NCI-H82 (cell line): ENCODE measurements around the gene CDKL1.
"Not testable (repeated sequence)": the region's sequence is repeated elsewhere in the genome, so short reads cannot be mapped to it uniquely, and the experiment has no call there.

Experiments
- DNase-seq: peaks from one replicate; lab custom pipeline; 2025; lab: John Stamatoyannopoulos, UW

The CDKL1 gene

DNA sequence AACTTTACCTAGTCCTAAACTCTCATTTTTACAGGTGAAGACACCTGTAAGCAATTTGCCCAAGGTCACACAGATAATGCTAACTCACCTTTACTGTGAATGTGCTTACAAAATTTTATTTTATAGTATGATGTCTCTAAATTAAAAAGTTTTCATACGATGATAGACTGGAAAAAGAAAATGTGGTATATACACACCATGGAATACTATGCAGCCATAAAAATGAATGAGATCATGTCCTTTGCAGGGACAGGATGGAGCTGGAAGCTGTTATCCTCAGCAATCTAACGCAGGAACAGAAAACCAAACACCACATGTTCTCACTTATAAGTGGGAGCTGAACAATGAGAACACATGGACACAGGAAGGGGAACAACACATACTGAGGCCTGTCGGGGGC is 40.4 kb downstream of the CDKL1 start:
- DNase-seq, result not testable (repeated sequence)

GRCh38 chr14:50355692-50356091 is 41.0 kb downstream of the CDKL1 start:
- no peak for DNase-seq

DNA sequence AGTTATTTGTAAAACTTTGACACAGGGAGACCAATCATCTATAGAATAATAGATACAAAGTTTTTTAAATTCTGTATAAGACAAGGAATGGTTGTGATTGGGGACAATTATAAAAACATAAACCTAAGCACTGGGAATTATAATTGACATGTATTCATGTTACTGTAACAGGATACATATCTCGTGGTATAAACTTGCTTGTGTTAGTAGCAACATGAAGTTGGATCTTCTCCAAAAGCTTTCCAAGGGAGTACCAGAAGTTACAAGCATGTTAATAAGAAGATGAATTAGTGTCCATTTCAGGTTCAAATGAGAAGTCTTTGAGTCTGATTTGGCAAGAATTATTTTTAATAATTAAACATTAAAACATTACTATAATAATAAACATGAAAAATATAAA is 42.2 kb downstream of the CDKL1 start:
- DNase-seq, result no peak

DNA sequence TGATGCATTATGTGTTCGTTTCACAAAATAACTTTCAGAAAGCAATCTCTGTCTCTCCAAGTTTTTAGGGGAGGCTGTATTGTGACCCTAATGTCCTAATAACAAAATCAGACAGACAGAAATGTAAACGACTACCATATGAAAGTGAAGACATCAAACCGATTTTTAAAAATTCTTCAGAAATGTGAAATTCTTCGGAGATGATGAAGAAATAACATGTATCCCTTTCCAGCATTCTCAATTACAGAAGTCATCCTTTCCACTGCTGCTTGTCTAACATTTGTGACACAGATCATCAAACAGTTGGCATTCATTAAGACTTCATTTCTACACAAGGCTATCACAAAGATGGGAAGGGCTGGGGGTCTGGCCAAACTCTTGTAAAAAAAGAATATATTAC is 43.6 kb downstream of the CDKL1 start:
- no peak for DNase-seq

- DNase-seq, result no peak
Measured at GRCh38 chr14:50352584-50352983, 44.1 kb downstream of the CDKL1 start.

DNA sequence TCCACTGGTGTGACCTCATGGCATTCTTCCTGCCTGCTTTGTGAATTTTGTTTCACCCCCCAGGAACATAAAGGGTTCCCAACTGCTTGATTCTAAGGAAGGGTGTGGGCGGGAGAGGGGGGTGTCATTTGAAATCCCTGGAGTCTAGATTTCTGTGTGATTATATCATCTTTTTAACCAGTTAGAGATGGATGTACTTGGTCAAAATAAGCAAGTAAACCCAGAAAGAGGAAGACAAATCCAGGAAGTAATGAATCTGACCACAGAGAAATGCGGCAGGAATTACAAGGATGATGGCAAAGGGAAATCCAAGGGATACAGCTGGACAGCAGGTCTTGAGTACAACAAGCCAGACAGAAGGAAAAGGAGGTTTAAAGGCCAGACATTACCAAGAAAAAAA is 45.7 kb downstream of the CDKL1 start:
- no peak for DNase-seq

DNA sequence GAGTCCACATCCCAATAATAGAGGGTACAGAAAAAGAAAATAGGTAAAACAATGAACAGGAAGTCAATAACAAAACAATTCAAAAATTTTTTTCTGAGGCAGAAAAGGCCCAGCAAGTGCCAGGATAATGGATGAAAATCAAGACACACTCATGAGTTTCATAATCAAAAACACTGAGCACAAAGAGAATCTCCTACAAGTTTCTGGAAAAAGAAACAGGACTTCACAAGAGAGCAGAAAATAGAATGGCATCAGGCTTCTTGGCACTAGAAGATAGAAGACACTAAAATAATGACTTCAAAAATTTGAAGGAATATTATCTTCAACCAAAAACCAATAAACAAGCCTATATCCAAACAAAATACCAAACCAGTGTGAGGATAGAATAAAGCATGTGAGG is 47.7 kb downstream of the CDKL1 start:
- no peak for DNase-seq

GRCh38 chr14:50347521-50347920 is 49.2 kb downstream of the CDKL1 start:
- peak; percentile 15 for DNase-seq

DNA sequence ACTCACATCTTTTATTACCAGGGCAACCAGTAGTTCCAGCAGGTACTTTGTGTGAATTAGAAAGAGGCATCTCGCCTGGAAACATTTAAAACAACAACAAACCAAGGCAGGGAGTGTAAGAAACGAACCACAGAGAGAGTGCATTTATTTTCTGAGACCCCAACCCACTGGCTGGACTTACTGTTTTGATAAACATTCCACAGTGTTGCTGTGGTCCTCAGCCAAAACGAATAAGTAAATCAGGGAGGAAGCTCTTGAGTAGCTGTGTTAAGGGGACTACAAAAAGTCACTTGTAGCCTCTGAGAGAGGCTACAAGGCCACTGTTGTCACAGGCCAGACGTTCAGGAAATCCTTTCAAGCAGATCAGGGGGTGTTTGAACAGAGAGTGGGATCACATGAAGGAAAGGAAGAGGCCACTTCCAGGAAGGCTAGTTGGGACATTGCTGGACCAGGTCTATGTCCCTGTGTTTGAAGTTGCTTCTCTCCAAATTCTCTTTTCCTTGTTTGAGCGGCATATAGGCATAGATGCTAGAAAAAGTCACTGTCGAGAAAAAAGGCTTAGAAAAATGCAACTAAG is 50.7 kb downstream of the CDKL1 start:
- peak; percentile 12 for DNase-seq

DNA sequence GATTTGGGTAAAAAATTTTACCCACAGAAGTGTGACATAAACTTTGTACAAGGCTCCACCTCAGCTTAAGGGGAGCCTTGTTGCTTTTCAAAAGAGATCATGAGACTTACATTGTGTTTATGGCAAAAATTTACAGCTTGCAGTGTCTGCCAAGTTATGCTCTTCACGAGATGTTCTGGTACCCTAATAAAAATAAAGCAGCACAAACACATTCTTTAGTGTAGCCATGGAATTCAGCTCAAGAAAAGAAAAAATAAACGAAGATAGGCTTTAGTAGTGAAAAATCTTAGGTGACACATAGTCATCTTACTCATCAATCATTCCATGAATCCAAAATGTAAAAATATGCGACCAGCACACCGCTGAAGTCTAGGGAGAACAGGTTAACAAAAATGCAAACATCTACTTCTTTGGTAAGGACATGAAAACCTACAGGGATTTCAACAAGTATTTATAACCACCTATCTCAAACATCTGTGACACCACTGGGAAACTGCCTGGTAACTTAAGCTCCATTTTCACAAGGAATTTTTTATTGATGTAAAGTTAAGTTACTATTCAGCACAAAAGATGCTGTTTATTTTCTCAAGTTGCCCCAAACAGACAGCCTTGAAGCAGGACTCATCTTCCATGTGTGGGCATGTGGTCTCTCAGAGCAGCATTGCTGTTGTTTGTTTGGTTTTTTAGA is 51.7 kb downstream of the CDKL1 start:
- no peak for DNase-seq

DNA sequence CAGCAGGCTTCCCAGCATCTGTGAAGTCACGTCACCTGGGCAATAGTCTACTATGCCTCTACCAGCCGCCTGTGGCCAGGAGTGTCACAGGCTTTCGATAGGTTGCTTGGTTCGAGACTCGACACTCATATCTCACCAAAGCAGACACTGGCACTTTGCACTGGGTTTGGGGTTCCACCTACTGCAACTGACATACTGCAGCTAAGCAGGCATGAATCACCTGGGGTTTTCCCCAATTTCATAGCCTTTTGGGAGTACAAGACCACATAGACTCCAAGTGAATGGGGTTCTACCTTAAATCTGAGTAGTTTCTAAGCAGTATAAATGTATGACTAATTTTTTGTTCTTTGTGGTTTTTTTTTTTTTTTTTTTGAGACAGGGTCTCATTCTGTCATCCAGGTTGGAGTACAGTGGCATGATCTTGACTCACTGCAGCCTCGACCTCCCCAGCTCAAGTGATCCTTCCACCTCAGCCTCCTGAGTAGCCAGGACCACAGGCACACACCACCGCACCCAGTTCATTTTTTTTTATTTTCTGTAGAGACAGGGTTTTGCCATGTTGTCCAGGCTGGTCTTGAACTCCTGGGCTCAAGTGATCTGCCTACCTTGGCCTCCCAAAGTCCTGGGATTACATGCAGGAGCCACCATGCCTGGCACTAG is 52.4 kb downstream of the CDKL1 start:
- DNase-seq, result no peak

DNA sequence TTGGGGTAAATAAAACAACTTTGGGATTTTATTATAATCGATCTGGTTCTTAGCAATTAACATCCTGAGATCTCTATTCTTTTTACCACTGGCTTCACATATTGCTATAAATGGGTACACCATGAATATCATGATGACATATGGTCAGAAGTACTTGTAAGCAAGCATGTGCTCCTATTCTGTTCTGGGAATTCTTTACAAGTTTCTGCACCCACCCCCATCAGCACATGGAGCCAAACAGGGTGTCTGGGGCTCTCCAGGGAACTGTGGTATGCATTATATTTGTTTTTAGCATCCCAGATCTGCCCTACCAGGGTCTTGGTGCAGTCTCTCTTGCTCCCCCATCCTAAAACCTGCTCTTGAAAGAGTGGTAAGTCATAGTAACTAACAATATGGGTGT is 53.2 kb downstream of the CDKL1 start:
- DNase-seq, result no peak

GRCh38 chr14:50342221-50343078 is 54.2 kb downstream of the CDKL1 start:
- peak; percentile 79 for DNase-seq

DNA sequence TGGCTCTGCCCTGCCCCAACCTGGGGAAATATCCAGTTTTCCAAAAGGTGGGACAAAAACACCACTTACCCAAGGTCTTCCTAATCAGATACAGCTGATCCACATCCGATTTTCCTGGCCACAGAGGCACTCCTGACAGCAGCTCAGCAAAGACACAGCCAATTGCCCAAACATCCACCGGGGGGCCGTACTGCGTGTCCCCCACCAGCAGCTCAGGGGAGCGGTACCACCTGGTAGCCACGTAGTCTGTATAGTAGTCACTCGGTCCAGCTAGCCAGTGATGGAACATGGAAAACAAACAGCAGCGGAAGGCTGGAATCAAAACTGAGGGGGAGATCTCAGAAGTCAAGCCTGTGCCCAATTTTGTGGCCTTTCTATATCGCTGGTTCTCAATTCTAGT is 55.7 kb downstream of the CDKL1 start:
- peak; percentile 25 for DNase-seq

DNA sequence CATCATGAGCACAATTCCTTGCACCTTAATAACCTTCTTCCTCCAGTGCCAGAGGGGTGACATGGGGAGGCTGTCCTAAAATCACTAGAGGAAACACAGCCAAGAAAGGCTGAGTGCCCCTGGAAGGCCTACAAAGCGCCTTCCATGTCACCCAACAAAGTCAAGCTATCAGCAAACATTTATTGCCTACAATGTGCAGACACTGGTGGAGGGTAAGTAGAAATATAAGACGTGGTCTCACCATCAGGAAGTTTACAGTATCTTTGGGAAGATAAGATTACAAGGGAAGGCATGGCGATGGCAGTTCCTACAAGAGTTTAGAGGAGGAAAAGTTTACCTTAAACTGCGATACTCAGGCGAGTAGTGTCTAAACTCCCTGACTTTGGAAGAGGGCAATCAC is 56.6 kb downstream of the CDKL1 start:
- no peak for DNase-seq

DNA sequence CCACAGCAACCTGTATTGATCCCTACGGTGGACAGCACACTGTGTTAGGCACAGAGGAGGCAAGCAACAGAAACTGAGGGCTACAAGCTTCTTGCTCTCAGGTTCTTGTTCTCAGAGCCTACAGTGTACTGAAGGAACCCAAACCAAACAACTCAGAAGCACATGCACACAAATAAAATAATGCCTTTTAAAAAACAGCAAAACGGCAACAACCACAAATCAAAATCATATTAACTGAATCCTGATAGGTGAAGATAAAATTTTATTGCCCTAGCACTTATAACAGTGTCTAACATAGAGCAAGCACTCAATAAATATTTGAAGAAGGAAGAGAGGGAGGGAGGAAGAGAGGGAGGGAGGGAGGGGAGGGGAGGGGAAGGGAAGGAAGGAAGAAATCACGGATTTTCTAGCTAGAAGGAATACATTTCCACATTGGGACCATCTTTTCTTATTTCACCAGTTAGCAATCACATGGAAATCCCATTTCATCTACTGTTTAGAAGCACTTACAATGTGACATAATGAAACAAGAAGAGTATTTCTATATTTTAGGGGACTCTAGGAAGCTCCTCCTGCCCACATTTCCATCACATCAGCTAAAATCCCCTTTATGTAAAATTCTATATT is 57.4 kb downstream of the CDKL1 start:
- DNase-seq, result no peak

- no peak for DNase-seq
Measured at GRCh38 chr14:50338587-50338986, 58.1 kb downstream of the CDKL1 start.

DNA sequence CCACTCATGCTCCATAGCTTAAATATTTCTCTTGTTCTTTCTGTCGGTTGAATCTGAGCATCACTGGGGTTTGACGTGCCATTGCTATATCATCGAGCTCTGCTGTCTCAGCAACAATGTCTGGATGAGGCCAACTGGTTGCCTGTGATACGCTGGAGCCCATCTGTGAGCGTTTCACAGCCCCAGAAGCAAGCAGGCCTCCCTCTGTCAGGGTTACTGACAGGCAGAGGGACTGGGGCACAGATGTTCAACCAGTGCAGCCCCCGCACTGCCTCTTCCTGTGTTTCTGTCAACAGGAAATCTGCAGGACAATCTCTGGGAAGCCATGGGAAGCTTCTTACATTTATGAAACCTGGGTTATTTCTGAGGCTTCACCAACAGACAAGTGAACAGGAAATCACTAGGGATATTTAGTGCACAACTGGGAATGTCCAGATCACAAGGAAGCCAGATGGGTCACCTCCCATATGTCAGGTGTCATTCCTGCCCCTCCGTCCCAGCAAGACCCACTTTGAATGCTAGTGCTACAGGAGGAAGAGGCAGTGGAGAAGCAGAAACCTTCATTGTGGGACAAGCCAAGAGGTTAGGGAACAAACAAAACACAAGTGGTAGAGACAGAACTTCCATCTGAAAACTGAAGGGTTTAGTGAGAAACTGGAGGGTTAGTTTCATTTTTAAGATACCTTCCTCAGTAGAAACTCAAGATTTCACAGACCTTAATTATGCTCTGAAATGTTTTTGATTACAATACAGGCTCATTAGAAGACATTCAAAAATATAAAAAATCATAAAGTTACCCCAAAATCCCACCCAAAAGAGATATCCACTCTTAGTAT is 60.5 kb downstream of the CDKL1 start:
- peak; percentile 86 for DNase-seq

DNA sequence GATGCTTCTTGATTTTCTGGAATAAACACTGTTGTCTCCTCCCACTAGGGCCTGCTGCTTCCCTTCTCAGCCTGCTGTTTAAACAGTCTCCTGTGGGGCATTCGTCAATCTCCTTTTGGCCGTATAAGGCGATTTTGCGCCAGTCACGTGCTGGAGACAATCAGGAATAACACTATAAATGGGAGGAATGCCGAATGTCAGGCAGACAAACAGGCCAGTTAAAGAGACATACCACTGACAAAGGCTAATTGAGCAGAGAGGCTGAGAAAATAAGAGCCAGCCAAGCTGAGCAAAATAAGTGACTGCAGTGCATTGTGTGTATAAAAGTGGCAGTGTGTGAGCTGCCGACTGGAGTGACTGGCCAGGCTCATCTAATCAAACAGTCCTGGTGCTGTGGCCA is 61.3 kb downstream of the CDKL1 start:
- DNase-seq, result peak; percentile 80

GRCh38 chr14:50334211-50334610 is 62.5 kb downstream of the CDKL1 start:
- DNase-seq, result no peak

DNA sequence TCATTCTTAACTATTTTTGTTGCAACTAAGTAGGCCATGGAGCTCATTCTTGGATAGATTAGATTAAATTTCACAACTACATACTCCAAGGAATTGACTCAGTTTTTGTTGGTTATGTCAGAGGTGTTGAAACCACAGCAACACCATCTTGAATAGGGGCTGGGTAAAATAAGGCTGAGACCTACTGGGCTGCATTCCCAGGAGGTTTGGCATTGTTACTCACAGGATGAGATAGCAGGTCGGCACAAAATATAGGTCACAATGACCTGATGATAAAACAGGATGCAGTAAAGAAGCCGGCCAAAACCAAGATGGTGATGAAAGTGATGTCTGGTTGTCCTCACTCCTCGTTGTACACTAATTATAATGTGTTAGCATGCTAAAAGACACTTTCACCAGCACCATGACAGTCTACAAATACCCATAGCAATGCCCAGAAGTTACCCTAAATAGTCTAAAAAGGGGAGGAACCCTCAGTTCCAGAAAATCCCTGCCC is 63.6 kb downstream of the CDKL1 start:
- DNase-seq, result no peak
